Measurements from ENCODE around the gene PTGIS. TPM values are rescaled to one million over a fixed set of nuclear protein-coding genes. Genes with fewer than 3 reads are reported as not detected.

The PTGIS gene
- total and polyA plus RNA-seq, 2 of the 4 experiments (the other 2 are of a cell fraction), result 1.6 to 2.6 TPM

- peaks cover 14% of the 10 kb centered on the region for H3K4me1 ChIP-seq (ENCODE audit: control insufficient read depth, insufficient read depth, low read length)
- H2BK20ac ChIP-seq (ENCODE audit: low read depth, low read length), result peak overlapping the region; percentile 8; the same call in 1 of the 2 replicates
- no peak overlapping the region for H2AFZ ChIP-seq (replicated peaks; ENCODE audit: low read length, poor library complexity)
- no peak overlapping the region for H3K4me2 ChIP-seq (ENCODE audit: low read depth, low read length)
- no TSS peak for BruUV-seq (replicated peaks)
- H4K8ac ChIP-seq (ENCODE audit: low read depth in 2 of 2, low read length in 2 of 2), result peak overlapping the region in 1 of 2 experiments; percentile 85; a peak in 2 of 4 replicates
- H3K27ac ChIP-seq (ENCODE audit: insufficient read depth, low read length), result no peak overlapping the region
- peak overlapping the region; percentile 32; the same call in 1 of the 2 replicates for H3K4ac ChIP-seq (ENCODE audit: low read depth, low read length)
- H3K4me3 ChIP-seq (ENCODE audit: insufficient read depth, low read depth, low read length), result no peak overlapping the region
- 96% methylated on average over 8 of the region's 11 CpGs; no CpG with 5 or more reads in 1 of the 2 experiments for WGBS, 2 experiments (ENCODE audit: extremely low coverage in 2 of 2, insufficient read length in 1 of 2)
- in situ Hi-C loops (cut with MboI; ENCODE audit: low sequenced_read_pairs) (no loop called here), dilution Hi-C loops (cut with HindIII; ENCODE audit: low sequenced_read_pairs, unreplicated experiment) (no loop called here), intact Hi-C loops (cut with micrococcal nuclease) (no loop called here)
- no peak for ATAC-seq (ENCODE audit: low read depth)
- H2AK9ac ChIP-seq (replicated peaks; ENCODE audit: low read depth, low read length, poor library complexity), result no peak overlapping the region
- H4K91ac ChIP-seq (ENCODE audit: insufficient read depth, low read depth, low read length), result peak overlapping the region; percentile 36
- H3K9me3 ChIP-seq (ENCODE audit: control insufficient read depth, insufficient read depth, low read length), result no peaks in the 10 kb centered on the region
- peaks cover 0 to 3% of the 10 kb centered on the region in 2 experiments; a peak in 1 of 4 replicates for H3K79me1 ChIP-seq (ENCODE audit: low read depth in 1 of 2, low read length in 2 of 2)
- no peak for TF ChIP-seq POLR2A (IDR thresholded peaks at IDR 0.05; ENCODE audit: low read depth, low read length)
- TF ChIP-seq MAZ (IDR thresholded peaks at IDR 0.05; ENCODE audit: borderline replicate concordance, low read depth, low read length), result no peak
- TF ChIP-seq SMC3 (IDR thresholded peaks at IDR 0.05; ENCODE audit: low read depth, low read length), result no peak
- TF ChIP-seq RAD21 (IDR thresholded peaks at IDR 0.05; ENCODE audit: low read length), result no peak
- TF ChIP-seq BHLHE40 (IDR thresholded peaks at IDR 0.05; ENCODE audit: low read depth, low read length), result no peak
- no peak for TF ChIP-seq MXI1 (IDR thresholded peaks at IDR 0.05; ENCODE audit: borderline replicate concordance, low read depth, low read length)
- TF ChIP-seq USF2 (IDR thresholded peaks at IDR 0.05; ENCODE audit: low read depth, low read length), result no peak
- no peak for TF ChIP-seq CEBPB (IDR thresholded peaks at IDR 0.05; ENCODE audit: low read depth, low read length)
- TF ChIP-seq CTCF (conservative IDR thresholded peaks at IDR 0.05; ENCODE audit: low read depth, low read length), result no peak
- TF ChIP-seq MAFK (IDR thresholded peaks at IDR 0.05; ENCODE audit: low read depth, low read length), result no peak
- TF ChIP-seq NFE2L2 (IDR thresholded peaks at IDR 0.05; ENCODE audit: low read depth, low read length), result no peak
- TF ChIP-seq FOS (IDR thresholded peaks at IDR 0.05; ENCODE audit: low read depth, low read length), result no peak
- TF ChIP-seq ELK1 (IDR thresholded peaks at IDR 0.05; ENCODE audit: borderline replicate concordance, low read depth, low read length), result no peak
- no peak for TF ChIP-seq RFX5 (IDR thresholded peaks at IDR 0.05; ENCODE audit: low read depth, low read length)
- H3K36me3 ChIP-seq (ENCODE audit: control insufficient read depth, insufficient read depth, low read length), result no peaks in the 10 kb centered on the region
- H2AK5ac ChIP-seq (ENCODE audit: low read depth, low read length), result peak overlapping the region; percentile 35
- 0 out of 2 replicates have a peak, but pooled peaks cover 11% of the 10 kb centered on the region for H3K9me1 ChIP-seq (ENCODE audit: insufficient read depth, low read length)
- H3K9ac ChIP-seq (ENCODE audit: low read depth, low read length), result no peak overlapping the region
- H3K18ac ChIP-seq (ENCODE audit: low read depth, low read length), result no peak overlapping the region
- H3K27me3 ChIP-seq (ENCODE audit: control insufficient read depth, insufficient read depth, low read length), result no peaks in the 10 kb centered on the region; the same call in 1 of the 2 replicates
- no peak overlapping the region for H3K56ac ChIP-seq (ENCODE audit: extremely low read depth, insufficient read depth, low read length)
- H2BK120ac ChIP-seq (ENCODE audit: low read depth, low read length), result no peak overlapping the region; the same call in 1 of the 2 replicates
- no peak overlapping the region for H2BK5ac ChIP-seq (ENCODE audit: low read depth, low read length, poor library complexity, severe bottlenecking)
- no peak for DNase-seq
- POLR2A ChIA-PET (ENCODE audit: unreplicated experiment), result no interaction called here
- H4K20me1 ChIP-seq (ENCODE audit: insufficient read depth, low read length), result no peaks in the 10 kb centered on the region
- no peak overlapping the region; the same call in 1 of the 2 replicates for H4K5ac ChIP-seq (ENCODE audit: low read depth, low read length)
- H2BK15ac ChIP-seq (ENCODE audit: low read depth, low read length), result peak overlapping the region; percentile 63; the same call in 2 of the 3 replicates
- H3K23ac ChIP-seq (ENCODE audit: low read depth, low read length), result no peak overlapping the region
- H3K14ac ChIP-seq (replicated peaks; ENCODE audit: low read depth, low read length), result no peak overlapping the region; the same call in 1 of the 2 replicates
- CTCF ChIA-PET, result no interaction called here
These were observed 7.3 kb downstream of the PTGIS start for GRCh38 chr20:49560646-49561045.
